Skeletal muscle cell (primary cell): ENCODE results near the gene ZNF358.

ENCODE experiments used
- DNase-seq: peaks from one replicate; pipeline ENCODE4 v3.0.0-alpha.2; 2010; ENCODE audit warnings: low read depth
- H3K4me3 ChIP-seq: 2 replicates; pipeline ENCODE4 v1.5.1; 2011; ENCODE audit warnings: low read depth, mild to moderate bottlenecking, control low read depth, low read length, moderate library complexity

Gene ZNF358

GRCh38 chr19:7515645-7516151 lies at the start of gene ZNF358:
TSS of gene ZNF358 (plus strand) at chr19:7516103. CDS start at chr19:7519243, 3,140 bp downstream.
- no peak for DNase-seq
- peak within 1 kb of the TSS; percentile 88 for H3K4me3 ChIP-seq

GRCh38 chr19:7467009-7467989 lies 48.6 kb upstream of the ZNF358 start:
- H3K4me3 ChIP-seq = no peak overlapping the region
- DNase-seq = no peak

- no peak for DNase-seq
- no peak overlapping the region for H3K4me3 ChIP-seq
These were observed 47.1 kb upstream of the ZNF358 start for GRCh38 chr19:7468840-7469239.

GRCh38 chr19:7469669-7470285 lies 46.1 kb upstream of the ZNF358 start:
- DNase-seq = no peak
- no peak overlapping the region for H3K4me3 ChIP-seq

GRCh38 chr19:7470540-7471305 lies 45.2 kb upstream of the ZNF358 start:
- no peak overlapping the region for H3K4me3 ChIP-seq
- no peak for DNase-seq

GRCh38 chr19:7471696-7472615 lies 43.9 kb upstream of the ZNF358 start:
- H3K4me3 ChIP-seq = no peak overlapping the region
- DNase-seq = no peak

GRCh38 chr19:7475665-7476064 lies 40.2 kb upstream of the ZNF358 start:
- DNase-seq = no peak
- H3K4me3 ChIP-seq = no peak overlapping the region

GRCh38 chr19:7476241-7476640 lies 39.7 kb upstream of the ZNF358 start:
- no peak overlapping the region for H3K4me3 ChIP-seq
- DNase-seq = no peak

- DNase-seq = no peak
- H3K4me3 ChIP-seq = no peak overlapping the region
These were observed 39.0 kb upstream of the ZNF358 start for GRCh38 chr19:7476777-7477494.

- DNase-seq = no peak
- no peak overlapping the region for H3K4me3 ChIP-seq
These were observed 38.1 kb upstream of the ZNF358 start for GRCh38 chr19:7477758-7478157.

GRCh38 chr19:7478173-7478842 lies 37.6 kb upstream of the ZNF358 start:
- DNase-seq = no peak
- H3K4me3 ChIP-seq = no peak overlapping the region

GRCh38 chr19:7478843-7479227 lies 37.1 kb upstream of the ZNF358 start:
- DNase-seq = no peak
- no peak overlapping the region for H3K4me3 ChIP-seq

- H3K4me3 ChIP-seq = no peak overlapping the region
- DNase-seq = no peak
These were observed 35.5 kb upstream of the ZNF358 start for GRCh38 chr19:7480222-7480969.

GRCh38 chr19:7480970-7481255 lies 35.0 kb upstream of the ZNF358 start:
- no peak for DNase-seq
- H3K4me3 ChIP-seq = no peak overlapping the region

- H3K4me3 ChIP-seq = no peak overlapping the region
- no peak for DNase-seq
These were observed 33.1 kb upstream of the ZNF358 start for GRCh38 chr19:7482584-7483439.

GRCh38 chr19:7483720-7484201 lies 32.1 kb upstream of the ZNF358 start:
- DNase-seq = no peak
- no peak overlapping the region for H3K4me3 ChIP-seq
